Mesendoderm (in vitro differentiated cells): Measurements from ENCODE around the gene FAM98A. TPM values are rescaled to one million over a fixed set of nuclear protein-coding genes. Genes with fewer than 3 reads are reported as not detected.

ENCODE experiments used
- DNase-seq: peaks from one replicate; pipeline ENCODE4 v3.0.0; 2013
- H2AK5ac ChIP-seq: 2 replicates; pipeline ENCODE4 v1.6.1; 2013; ENCODE audit warnings: low read length, inconsistent platforms
- H2BK120ac ChIP-seq: 2 replicates; pipeline ENCODE4 v1.6.1; 2013; ENCODE audit warnings: low read depth, mild to moderate bottlenecking, low read length, moderate library complexity, mixed read lengths
- H2BK15ac ChIP-seq: replicated peaks from 2 replicates; pipeline ENCODE4 v1.6.1; 2013; ENCODE audit warnings: low read depth, mild to moderate bottlenecking, moderate library complexity
- H2BK5ac ChIP-seq: 2 replicates; pipeline ENCODE4 v1.6.1; 2013; ENCODE audit warnings: low read length, inconsistent platforms
- H3K18ac ChIP-seq: 2 replicates; pipeline ENCODE4 v1.6.1; 2013; ENCODE audit warnings: mild to moderate bottlenecking, low read length, mixed read lengths
- H3K23ac ChIP-seq: one replicate; pipeline ENCODE4 v1.6.1; 2013; ENCODE audit warnings: low read length
- H3K27ac ChIP-seq: 2 replicates; pipeline ENCODE4 v1.5.1; 2013; ENCODE audit warnings: low read depth, mild to moderate bottlenecking, inconsistent platforms, low read length, moderate library complexity
- H3K27me3 ChIP-seq: 2 replicates; pipeline ENCODE4 v1.6.1; 2013; ENCODE audit warnings: low read length, control low read depth, mild to moderate bottlenecking, inconsistent platforms; ENCODE audit not compliant: insufficient read depth, poor library complexity
- H3K36me3 ChIP-seq: 2 replicates; pipeline ENCODE4 v1.6.1; 2013; ENCODE audit warnings: low read length, inconsistent platforms; ENCODE audit not compliant: control insufficient read depth, insufficient read depth
- H3K4ac ChIP-seq: one replicate; pipeline ENCODE4 v1.6.1; 2013; ENCODE audit warnings: low read depth, mild to moderate bottlenecking, low read length, moderate library complexity
- H3K4me1 ChIP-seq: 2 replicates; pipeline ENCODE4 v1.6.1; 2013; ENCODE audit warnings: low read depth, low read length, inconsistent platforms; ENCODE audit not compliant: control insufficient read depth
- H3K4me2 ChIP-seq: 2 replicates; pipeline ENCODE4 v1.6.1; 2013; ENCODE audit warnings: low read length
- H3K4me3 ChIP-seq: 2 replicates; pipeline ENCODE4 v1.5.1; 2013; ENCODE audit warnings: mild to moderate bottlenecking, low read length
- H3K56ac ChIP-seq: one replicate; pipeline ENCODE4 v1.6.1; 2013; ENCODE audit warnings: low read length
- H3K79me1 ChIP-seq: 2 replicates; pipeline ENCODE4 v1.6.1; 2013; ENCODE audit warnings: low read length, inconsistent platforms
- H3K79me2 ChIP-seq: 2 replicates; pipeline ENCODE4 v1.6.1; 2013; ENCODE audit warnings: mild to moderate bottlenecking, low read length; ENCODE audit not compliant: control insufficient read depth, insufficient read depth
- H3K9ac ChIP-seq: 2 replicates; pipeline ENCODE4 v1.6.1; 2013; ENCODE audit warnings: low read length, inconsistent platforms
- H4K5ac ChIP-seq: one replicate; pipeline ENCODE4 v1.6.1; 2013; ENCODE audit warnings: low read length
- H4K8ac ChIP-seq: one replicate; pipeline ENCODE4 v1.6.1; 2013; ENCODE audit warnings: low read depth, mild to moderate bottlenecking, control low read depth, low read length, moderate library complexity
- WGBS: extraction: QIAGEN DNeasy Blood & Tissue Kit; methylation state at CpG from one replicate; pipeline ENCODE4 v1.1.7; 2013; ENCODE audit warnings: low lambda C conversion rate, missing lambda C conversion rate; ENCODE audit not compliant: insufficient coverage; ENCODE audit errors: extremely low coverage; 5-methylcytosine and 5-hydroxymethylcytosine counted together
- polyA plus RNA-seq, 2 experiments: library from polyadenylated mRNA; stranded (reverse); fragments of 200-250 nt; gene quantifications; one replicate each; pipeline ENCODE4 v1.2.3, GENCODE V29; 2013

FAM98A gene
- 80.7 TPM for polyA plus RNA-seq (2013, experiment 1 of 2)
- 79.2 TPM for polyA plus RNA-seq (2013, experiment 2 of 2)

DNA sequence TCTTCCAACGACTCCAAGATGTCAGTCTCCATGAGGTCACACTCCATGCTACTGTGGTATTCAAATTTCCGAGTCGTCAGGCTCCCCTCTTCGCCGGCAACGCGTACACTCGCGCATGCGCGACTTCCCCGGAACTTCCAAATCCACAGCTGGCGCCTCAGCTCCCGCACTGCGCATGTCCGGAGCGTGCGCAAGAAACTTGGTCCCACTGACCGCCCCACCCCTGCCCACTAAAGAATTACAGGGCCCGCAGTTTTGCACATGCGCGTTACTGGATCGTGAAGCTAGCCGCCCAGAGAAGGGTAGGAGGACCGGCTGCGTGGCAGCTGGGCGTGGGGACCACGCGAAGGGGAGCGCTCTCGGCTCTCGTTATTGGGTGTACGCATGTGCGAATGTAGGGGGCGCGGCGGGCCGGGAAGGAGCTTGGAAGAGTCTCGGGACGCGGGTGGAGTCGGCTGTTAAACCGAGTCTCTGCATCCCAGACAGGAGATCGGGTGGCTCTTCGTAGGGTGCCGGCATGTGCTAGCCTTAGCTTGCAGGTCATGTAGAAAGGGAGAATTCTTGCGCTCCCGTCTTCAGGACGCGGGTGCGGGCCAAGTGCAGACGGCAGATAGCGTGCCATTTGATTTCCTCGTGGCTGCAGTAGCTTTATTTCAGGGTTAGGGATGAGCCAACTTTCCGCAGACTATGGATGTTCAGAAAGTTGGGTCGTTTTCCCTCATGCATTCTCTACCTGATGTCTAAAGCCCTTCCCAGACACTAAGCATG, at the start of gene FAM98A:
Gene FAM98A (minus strand): TSS at position 125 of the 768 bp plus-strand sequence. CDS start 78 bp downstream, at position 47.
- H3K36me3 ChIP-seq, result no peaks in the 10 kb centered on the region
- no CpG with 5 or more reads among the region's 56 CpGs for WGBS
- no peaks in the 10 kb centered on the region for H3K4me1 ChIP-seq
- no peak within 1 kb of the TSS for H2BK15ac ChIP-seq
- peaks cover 14% of the 10 kb centered on the region for H3K79me2 ChIP-seq
- H2BK5ac ChIP-seq, result peak within 1 kb of the TSS; percentile 23
- H2BK120ac ChIP-seq, result no peak within 1 kb of the TSS
- peak within 1 kb of the TSS; percentile 94 for H3K4me3 ChIP-seq
- H3K27me3 ChIP-seq, result no peaks in the 10 kb centered on the region
- peak within 1 kb of the TSS; percentile 29 for H2AK5ac ChIP-seq
- peak within 1 kb of the TSS; percentile 84 for H3K4me2 ChIP-seq
- no peak within 1 kb of the TSS for H4K8ac ChIP-seq
- no peak within 1 kb of the TSS for H3K4ac ChIP-seq
- peak within 1 kb of the TSS; percentile 90 for H3K9ac ChIP-seq
- H4K5ac ChIP-seq, result no peak within 1 kb of the TSS
- peaks cover 5% of the 10 kb centered on the region for H3K79me1 ChIP-seq
- H3K23ac ChIP-seq, result peak within 1 kb of the TSS; percentile 90
- peak within 1 kb of the TSS; percentile 96 for H3K56ac ChIP-seq
- peak; percentile 99 for DNase-seq
- H3K27ac ChIP-seq, result no peak within 1 kb of the TSS
- H3K18ac ChIP-seq, result peak within 1 kb of the TSS; percentile 65

DNA sequence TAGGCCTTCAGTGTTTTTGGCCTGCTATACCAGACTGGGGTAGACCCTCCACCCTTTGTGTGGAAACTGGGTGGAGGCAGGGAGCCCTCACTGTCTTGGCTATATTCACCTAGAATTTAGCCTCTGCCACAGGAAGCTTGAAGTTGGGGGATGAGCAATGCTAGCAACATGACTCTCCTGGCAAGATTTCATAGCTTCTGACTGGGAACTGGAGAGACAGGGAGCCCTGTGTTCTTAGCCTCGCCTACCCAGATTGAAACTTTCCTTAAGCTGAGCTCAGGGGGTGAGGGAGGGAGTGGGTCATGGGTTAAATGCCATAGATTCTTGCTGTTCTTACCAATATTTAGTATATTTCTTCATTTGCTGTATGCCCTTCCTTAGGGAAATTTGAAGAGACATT, 46.8 kb upstream of the FAM98A start:
- DNase-seq, result no peak
- Histone ChIP-seq H2BK15ac (no peak overlapping the region), H3K36me3 (no peaks in the 10 kb centered on the region), H2AK5ac (no peak overlapping the region), H3K4me2 (no peak overlapping the region), H4K8ac (no peak overlapping the region), H3K27me3 (no peaks in the 10 kb centered on the region), H3K79me2 (no peaks in the 10 kb centered on the region), H3K23ac (no peak overlapping the region), H4K5ac (no peak overlapping the region), H3K56ac (no peak overlapping the region), H2BK120ac (no peak overlapping the region), H3K9ac (no peak overlapping the region), H2BK5ac (no peak overlapping the region), H3K4ac (no peak overlapping the region), H3K79me1 (no peaks in the 10 kb centered on the region), H3K4me1 (no peaks in the 10 kb centered on the region), H3K18ac (no peak overlapping the region), H3K4me3 (no peak overlapping the region), H3K27ac (no peak overlapping the region)
- WGBS, result no CpG with 5 or more reads among the region's 1 CpG

DNA sequence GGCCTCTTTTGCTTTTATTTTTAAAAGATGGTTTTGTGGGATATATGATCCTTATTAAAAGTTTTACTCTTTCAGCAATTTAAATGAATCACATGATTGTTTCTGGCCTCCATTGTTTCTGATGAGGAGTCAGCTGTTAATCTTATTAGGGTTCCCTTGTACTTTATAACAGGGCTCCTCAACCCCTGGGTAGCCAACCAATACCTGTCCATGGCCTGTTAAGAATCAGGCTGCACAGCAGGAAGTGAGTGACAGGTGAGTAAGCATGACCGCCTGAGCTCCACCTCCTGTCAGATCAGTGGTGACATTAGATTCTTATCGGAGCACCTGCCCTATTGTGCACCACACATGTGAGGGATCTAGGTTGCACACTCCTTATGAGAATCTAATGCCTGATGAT, 45.1 kb upstream of the FAM98A start:
- H3K4me1 ChIP-seq, result no peaks in the 10 kb centered on the region
- no peaks in the 10 kb centered on the region for H3K27me3 ChIP-seq
- no peak overlapping the region for H3K4me3 ChIP-seq
- H4K8ac ChIP-seq, result no peak overlapping the region
- H3K4ac ChIP-seq, result no peak overlapping the region
- no peak overlapping the region for H3K9ac ChIP-seq
- H3K79me1 ChIP-seq, result no peaks in the 10 kb centered on the region
- H4K5ac ChIP-seq, result no peak overlapping the region
- no peak overlapping the region for H2AK5ac ChIP-seq
- no peak overlapping the region for H2BK120ac ChIP-seq
- H3K23ac ChIP-seq, result no peak overlapping the region
- H3K18ac ChIP-seq, result no peak overlapping the region
- H3K4me2 ChIP-seq, result no peak overlapping the region
- no peak for DNase-seq
- WGBS, result no CpG with 5 or more reads among the region's 2 CpGs
- no peak overlapping the region for H3K56ac ChIP-seq
- H2BK5ac ChIP-seq, result no peak overlapping the region
- H3K79me2 ChIP-seq, result no peaks in the 10 kb centered on the region
- no peak overlapping the region for H3K27ac ChIP-seq
- H2BK15ac ChIP-seq, result no peak overlapping the region
- H3K36me3 ChIP-seq, result no peaks in the 10 kb centered on the region

DNA sequence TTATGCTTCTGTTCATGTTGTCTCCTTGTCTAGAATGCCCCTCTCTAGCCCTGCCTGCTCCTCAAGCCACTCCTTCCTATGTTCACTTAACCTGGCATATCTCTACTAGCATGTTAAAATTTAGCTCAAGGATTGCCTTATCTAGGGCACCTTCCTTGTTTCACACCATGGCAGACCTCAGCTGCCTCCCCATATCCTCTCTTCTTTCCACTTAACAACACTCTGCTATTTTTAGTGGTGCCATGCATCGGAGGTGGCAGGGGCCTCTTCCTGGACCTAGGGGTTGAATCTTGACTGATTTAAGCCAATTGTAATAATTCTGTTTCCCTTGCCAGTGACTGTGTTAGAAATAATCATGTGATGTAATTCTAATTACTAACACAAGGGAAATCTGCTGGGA, 36.9 kb upstream of the FAM98A start:
- no peak overlapping the region for H2AK5ac ChIP-seq
- no peak overlapping the region for H3K4me3 ChIP-seq
- H3K4ac ChIP-seq, result no peak overlapping the region
- no peak overlapping the region for H2BK120ac ChIP-seq
- H3K79me2 ChIP-seq, result no peaks in the 10 kb centered on the region
- H2BK15ac ChIP-seq, result no peak overlapping the region
- no peak overlapping the region for H3K4me2 ChIP-seq
- no peak overlapping the region for H4K5ac ChIP-seq
- no peak overlapping the region for H3K9ac ChIP-seq
- no peak overlapping the region for H3K18ac ChIP-seq
- no peak overlapping the region for H3K56ac ChIP-seq
- H3K36me3 ChIP-seq, result no peaks in the 10 kb centered on the region
- H4K8ac ChIP-seq, result no peak overlapping the region
- DNase-seq, result no peak
- H3K27ac ChIP-seq, result no peak overlapping the region
- H3K27me3 ChIP-seq, result no peaks in the 10 kb centered on the region
- no peaks in the 10 kb centered on the region for H3K4me1 ChIP-seq
- WGBS, result no CpG with 5 or more reads among the region's 1 CpG
- H3K79me1 ChIP-seq, result no peaks in the 10 kb centered on the region
- H2BK5ac ChIP-seq, result no peak overlapping the region
- H3K23ac ChIP-seq, result peak overlapping the region; percentile 61

DNA sequence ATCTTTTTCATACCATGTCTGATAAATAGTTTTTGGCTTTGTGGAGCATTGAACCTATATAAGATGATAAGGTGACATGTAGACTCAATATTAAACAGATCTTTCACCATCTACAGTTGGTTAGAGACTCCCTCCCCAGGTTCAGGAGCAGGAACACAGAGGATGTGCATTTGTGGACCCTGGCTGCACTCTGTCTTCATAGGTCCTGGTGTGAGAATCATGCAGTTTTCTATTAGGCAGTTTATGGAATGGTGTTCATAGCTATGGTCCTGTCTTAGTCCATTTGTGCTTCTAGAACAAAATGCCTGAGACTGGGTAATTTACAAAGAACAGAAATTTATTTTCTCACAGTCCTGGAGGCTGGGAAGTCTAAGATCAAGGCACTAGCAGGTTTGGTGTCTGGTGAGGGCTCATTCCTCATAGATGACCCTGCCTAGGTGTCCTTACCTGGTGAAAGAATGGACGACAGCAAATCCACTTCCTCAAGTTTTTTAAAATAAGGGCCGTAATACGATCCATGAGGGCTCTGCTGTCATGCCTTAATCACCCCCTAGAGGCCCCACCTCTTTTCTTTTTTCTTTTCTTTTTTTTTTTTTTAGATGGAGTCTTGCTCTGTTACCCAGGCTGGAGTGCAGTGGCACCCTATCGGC, 35.3 kb upstream of the FAM98A start:
- Histone ChIP-seq H3K27me3 (no peaks in the 10 kb centered on the region), H2BK15ac (no peak overlapping the region), H3K4me2 (no peak overlapping the region), H3K79me1 (no peaks in the 10 kb centered on the region), H3K9ac (no peak overlapping the region), H3K27ac (no peak overlapping the region), H4K8ac (no peak overlapping the region), H4K5ac (no peak overlapping the region), H3K79me2 (no peaks in the 10 kb centered on the region), H3K23ac (no peak overlapping the region), H3K56ac (no peak overlapping the region), H2BK5ac (no peak overlapping the region), H2AK5ac (no peak overlapping the region), H3K36me3 (no peaks in the 10 kb centered on the region), H3K4me1 (no peaks in the 10 kb centered on the region), H3K4me3 (no peak overlapping the region), H3K4ac (no peak overlapping the region), H2BK120ac (no peak overlapping the region), H3K18ac (no peak overlapping the region)
- no peak for DNase-seq
- no CpG with 5 or more reads among the region's 4 CpGs for WGBS
